Caco-2 (cell line): ENCODE measurements around the gene HPN. TPM values are rescaled to one million over a fixed set of nuclear protein-coding genes. Genes with fewer than 3 reads are reported as not detected.

ENCODE experiments used
- BruUV-seq: library from RNA; stranded (reverse); fragments of 400-500 nt; replicated peaks from 2 replicates; lab custom pipeline; 2021; lab: Mats Ljungman, UMichigan
- CTCF ChIA-PET: fragments of 300-600 bp; sonication (Branson Sonifier 250); formaldehyde crosslinking; loops from one replicate; lab custom pipeline; 2022; ENCODE audit warnings: antibody characterized with exemption; lab: Charles Lee
- POLR2A ChIA-PET: fragments of 300-600 bp; sonication (Branson Sonifier 250); formaldehyde crosslinking; loops from one replicate; lab custom pipeline; 2022; ENCODE audit warnings: antibody characterized with exemption; lab: Charles Lee
- DNase-seq, 2 experiments: peaks; one replicate each; pipeline versions ENCODE4 v3.0.0 to v3.0.0-alpha.2; 2020 to 2022
- H3K27me3 ChIP-seq: replicated peaks from 2 replicates; pipeline ENCODE4 v1.6.0; 2011; ENCODE audit warnings: low read length; ENCODE audit not compliant: control insufficient read depth, insufficient read depth
- H3K36me3 ChIP-seq: 2 replicates; pipeline ENCODE4 v1.5.1; 2011; ENCODE audit warnings: low read length; ENCODE audit not compliant: control insufficient read depth, insufficient read depth
- H3K4me1 ChIP-seq: fragments of 250-450 bp; sonication (Bioruptor Pico); 2 replicates; pipeline ENCODE4 v1.5.1; 2020; ENCODE audit warnings: mild to moderate bottlenecking
- H3K4me3 ChIP-seq: 2 replicates; pipeline ENCODE4 v1.5.1; 2011; ENCODE audit warnings: low read depth, mild to moderate bottlenecking, control low read depth, low read length
- H3K9me3 ChIP-seq: fragments of 250-450 bp; sonication (Bioruptor Pico); 2 replicates; pipeline ENCODE4 v1.5.1; 2020; ENCODE audit warnings: mild to moderate bottlenecking, moderate library complexity
- H3K27ac Mint-ChIP-seq: one replicate; pipeline ENCODE4 v1.8.0; 2022; ENCODE audit warnings: mixed read lengths; ENCODE audit not compliant: unreplicated experiment
- H3K27me3 Mint-ChIP-seq: one replicate; pipeline ENCODE4 v1.8.0; 2022; ENCODE audit warnings: mixed read lengths; ENCODE audit not compliant: insufficient read depth, unreplicated experiment
- H3K36me3 Mint-ChIP-seq: one replicate; pipeline ENCODE4 v1.8.0; 2022; ENCODE audit warnings: mild to moderate bottlenecking, mixed read lengths; ENCODE audit not compliant: insufficient read depth, unreplicated experiment
- H3K4me1 Mint-ChIP-seq: one replicate; pipeline ENCODE4 v1.8.0; 2022; ENCODE audit warnings: low read depth, mixed read lengths; ENCODE audit not compliant: unreplicated experiment
- H3K4me3 Mint-ChIP-seq: one replicate; pipeline ENCODE4 v1.8.0; 2022; ENCODE audit warnings: mild to moderate bottlenecking, moderate library complexity, mixed read lengths; ENCODE audit not compliant: unreplicated experiment
- H3K9me3 Mint-ChIP-seq: one replicate; pipeline ENCODE4 v1.8.0; 2022; ENCODE audit warnings: mixed read lengths; ENCODE audit not compliant: unreplicated experiment
- CTCF ChIP-seq, 2 experiments: fragments of 200-600 bp in 1 of 2; IDR thresholded peaks; 1 replicate in 1 of 2; 2 replicates in 1 of 2; pipeline versions ENCODE4 v1.5.1 to v1.8.0; 2011 to 2022; ENCODE audit warnings: antibody characterized with exemption in 1 of 2, control low read depth in 1 of 2, inconsistent platforms in 1 of 2, low read depth in 1 of 2, low read length in 1 of 2, mild to moderate bottlenecking in 1 of 2, moderate library complexity in 1 of 2; ENCODE audit not compliant: insufficient read depth in 1 of 2, severe bottlenecking in 1 of 2, unreplicated experiment in 1 of 2
- intact Hi-C: fragments of 100-400 bp; cut with micrococcal nuclease; formaldehyde crosslinking; loops from one replicate; pipeline ENCODE4 v1.10.0; 2022; ENCODE audit not compliant: unreplicated experiment
- total RNA-seq: library from RNA; stranded (reverse); gene quantifications from 2 replicates; pipeline ENCODE4 v1.2.3, GENCODE V29; 2022

Gene HPN
- total RNA-seq, 1 experiment from 2014 or later: 20.8 TPM

- H3K4me1 ChIP-seq: peaks cover 5% of the 10 kb centered on the region; the same call in 1 of the 2 replicates
- H3K9me3 Mint-ChIP-seq: peaks cover 9% of the 10 kb centered on the region
- intact Hi-C loops: no loop called here
- ChIA-PET CTCF (no interaction called here), POLR2A (no interaction called here)
- no peak overlapping the region for H3K27ac Mint-ChIP-seq
- no peaks in the 10 kb centered on the region for H3K36me3 Mint-ChIP-seq
- no peak overlapping the region for H3K4me3 ChIP-seq
- no TSS peak for BruUV-seq
- H3K27me3 ChIP-seq: no peaks in the 10 kb centered on the region
- peaks cover 7% of the 10 kb centered on the region for H3K4me1 Mint-ChIP-seq
- TF ChIP-seq CTCF (IDR thresholded peaks at IDR 0.05; ENCODE audit: insufficient read depth in 1 of 2, low read depth in 1 of 2, low read length in 1 of 2, severe bottlenecking in 1 of 2, unreplicated experiment in 1 of 2): no peak
- no peak overlapping the region for H3K4me3 Mint-ChIP-seq
- no peak for DNase-seq
- no peaks in the 10 kb centered on the region for H3K36me3 ChIP-seq
- H3K9me3 ChIP-seq: peaks cover 7% of the 10 kb centered on the region; the same call in 1 of the 2 replicates
- no peaks in the 10 kb centered on the region for H3K27me3 Mint-ChIP-seq
Observed at GRCh38 chr19:35106291-35106583, 64.7 kb downstream of the HPN start.

- POLR2A ChIA-PET: no interaction called here
- TF ChIP-seq CTCF (IDR thresholded peaks at IDR 0.05; ENCODE audit: insufficient read depth in 1 of 2, low read depth in 1 of 2, low read length in 1 of 2, severe bottlenecking in 1 of 2, unreplicated experiment in 1 of 2): no peak
- Mint-ChIP-seq H3K27ac (no peak overlapping the region), H3K9me3 (peaks cover 9% of the 10 kb centered on the region), H3K4me3 (no peak overlapping the region), H3K27me3 (no peaks in the 10 kb centered on the region), H3K36me3 (no peaks in the 10 kb centered on the region), H3K4me1 (peaks cover 7% of the 10 kb centered on the region)
- BruUV-seq: no TSS peak
- intact Hi-C loops: no loop called here
- DNase-seq: no peak
- Histone ChIP-seq H3K36me3 (no peaks in the 10 kb centered on the region), H3K9me3 (peaks cover 7% of the 10 kb centered on the region; the same call in 1 of the 2 replicates), H3K4me1 (peaks cover 5% of the 10 kb centered on the region; the same call in 1 of the 2 replicates), H3K4me3 (no peak overlapping the region), H3K27me3 (no peaks in the 10 kb centered on the region)
- CTCF ChIA-PET: no interaction called here
Observed at GRCh38 chr19:35106898-35107541, 65.5 kb downstream of the HPN start.

- Mint-ChIP-seq H3K4me1 (peaks cover 6% of the 10 kb centered on the region), H3K27ac (no peak overlapping the region), H3K4me3 (no peak overlapping the region), H3K27me3 (no peaks in the 10 kb centered on the region), H3K36me3 (no peaks in the 10 kb centered on the region), H3K9me3 (peaks cover 7% of the 10 kb centered on the region)
- no TSS peak for BruUV-seq
- no peak overlapping the region for H3K4me3 ChIP-seq
- H3K36me3 ChIP-seq: no peaks in the 10 kb centered on the region
- intact Hi-C loops: no loop called here
- DNase-seq: peak in 1 of 2 experiments; percentile 59
- H3K27me3 ChIP-seq: no peaks in the 10 kb centered on the region
- H3K4me1 ChIP-seq: peaks cover 5% of the 10 kb centered on the region; the same call in 1 of the 2 replicates
- no peak for TF ChIP-seq CTCF (IDR thresholded peaks at IDR 0.05; ENCODE audit: insufficient read depth in 1 of 2, low read depth in 1 of 2, low read length in 1 of 2, severe bottlenecking in 1 of 2, unreplicated experiment in 1 of 2)
- ChIA-PET POLR2A (no interaction called here), CTCF (no interaction called here)
- peaks cover 7% of the 10 kb centered on the region; the same call in 1 of the 2 replicates for H3K9me3 ChIP-seq
Observed at GRCh38 chr19:35107545-35107944, 66.0 kb downstream of the HPN start.
